ENCODE measurements around the gene C9orf72.
A peak's percentile ranks its signal among the peaks of the same experiment; 100 is the strongest.

C9orf72 gene

GRCh38 chr9:27573634-27574590 is 631 bp upstream of the C9orf72 start:
- DNase-seq = peak; percentile 98

DNA sequence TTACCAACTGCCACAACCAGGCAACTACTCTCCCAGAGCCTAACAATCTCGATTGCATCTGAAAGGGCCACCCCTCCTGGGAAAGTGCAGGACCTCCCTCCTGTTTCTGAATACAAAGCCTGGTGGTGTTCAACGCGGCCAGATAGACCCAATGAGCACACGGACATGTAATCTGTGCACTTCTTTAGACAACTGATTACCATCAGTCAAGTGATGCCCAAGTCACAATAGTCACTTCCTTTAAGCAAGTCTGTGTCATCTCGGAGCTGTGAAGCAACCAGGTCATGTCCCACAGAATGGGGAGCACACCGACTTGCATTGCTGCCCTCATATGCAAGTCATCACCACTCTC is 739 bp downstream of the C9orf72 start:
- peak; percentile 83 for DNase-seq

GRCh38 chr9:27572061-27572460 is 1.2 kb downstream of the C9orf72 start:
- DNase-seq = no peak

- no peak for DNase-seq
Observed at GRCh38 chr9:27571011-27571410, 2.3 kb downstream of the C9orf72 start.

- no peak for DNase-seq
Observed at GRCh38 chr9:27569406-27569805, 3.9 kb downstream of the C9orf72 start.

- DNase-seq = no peak
Observed at GRCh38 chr9:27566118-27566517, 7.2 kb downstream of the C9orf72 start.

- no peak for DNase-seq
Observed at GRCh38 chr9:27565696-27566095, 7.6 kb downstream of the C9orf72 start.

DNA sequence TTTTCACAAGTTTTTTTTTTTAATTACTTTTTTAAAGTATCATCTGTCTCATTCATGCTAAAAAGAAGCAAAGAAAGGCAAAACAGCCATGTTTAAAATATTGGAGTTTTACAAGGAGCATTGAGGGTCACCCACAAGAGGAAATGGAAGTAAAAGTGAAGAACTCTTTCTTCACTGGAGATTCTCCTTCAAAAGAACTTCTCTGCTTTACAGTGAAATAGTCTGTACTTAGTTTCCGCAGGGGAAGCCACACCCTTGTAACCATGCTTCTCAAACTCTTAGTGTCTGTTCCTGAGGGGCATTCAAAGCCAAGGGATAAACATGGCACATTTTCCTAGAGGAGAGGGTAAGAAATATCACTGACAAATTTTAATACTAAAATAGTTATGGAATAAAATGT is 8.6 kb downstream of the C9orf72 start:
- no peak for DNase-seq

GRCh38 chr9:27563738-27564430 is 9.4 kb downstream of the C9orf72 start:
- DNase-seq = no peak

- DNase-seq = peak; percentile 36
Observed at GRCh38 chr9:27561685-27562084, 11.6 kb downstream of the C9orf72 start.

DNA sequence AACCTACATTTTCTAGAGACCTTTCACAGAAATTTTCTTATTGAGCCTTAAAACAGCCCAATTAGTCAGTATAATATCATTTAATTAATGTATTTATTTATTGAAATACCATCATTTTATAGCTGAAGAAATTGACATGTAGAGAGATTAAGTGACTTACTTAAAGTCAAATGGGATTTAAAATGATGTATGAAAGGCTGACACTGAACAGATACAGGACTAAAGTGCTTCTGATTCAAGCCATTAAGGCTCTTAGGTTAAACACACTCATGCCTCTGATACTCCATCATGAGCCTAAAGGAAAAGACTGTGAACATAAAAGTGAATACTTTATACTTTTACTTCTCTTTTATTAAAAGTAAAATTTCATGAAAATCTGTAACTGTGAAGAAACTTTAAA is 12.8 kb downstream of the C9orf72 start:
- no peak for DNase-seq

GRCh38 chr9:27558307-27558706 is 15.0 kb downstream of the C9orf72 start:
- no peak for DNase-seq

DNA sequence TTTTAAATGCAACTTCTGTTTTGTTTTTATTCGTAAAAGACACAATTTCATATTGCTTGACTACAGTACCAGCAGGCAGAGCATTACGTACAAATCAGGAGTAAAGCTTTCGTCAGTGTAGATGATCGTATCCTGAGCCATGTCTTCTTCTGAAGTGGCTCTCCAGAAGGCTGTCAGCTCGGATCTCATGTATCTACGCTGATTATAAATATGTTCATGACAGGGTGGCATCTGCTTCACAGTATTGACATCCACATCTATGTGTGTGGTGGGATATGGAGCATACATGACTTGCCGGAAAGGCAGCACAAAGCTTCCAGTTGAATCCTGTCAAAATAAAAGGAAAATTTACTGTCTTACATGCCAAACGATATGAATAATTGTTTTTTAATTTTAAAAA is 16.8 kb downstream of the C9orf72 start:
- no peak for DNase-seq

GRCh38 chr9:27554712-27555111 is 18.6 kb downstream of the C9orf72 start:
- no peak for DNase-seq

DNA sequence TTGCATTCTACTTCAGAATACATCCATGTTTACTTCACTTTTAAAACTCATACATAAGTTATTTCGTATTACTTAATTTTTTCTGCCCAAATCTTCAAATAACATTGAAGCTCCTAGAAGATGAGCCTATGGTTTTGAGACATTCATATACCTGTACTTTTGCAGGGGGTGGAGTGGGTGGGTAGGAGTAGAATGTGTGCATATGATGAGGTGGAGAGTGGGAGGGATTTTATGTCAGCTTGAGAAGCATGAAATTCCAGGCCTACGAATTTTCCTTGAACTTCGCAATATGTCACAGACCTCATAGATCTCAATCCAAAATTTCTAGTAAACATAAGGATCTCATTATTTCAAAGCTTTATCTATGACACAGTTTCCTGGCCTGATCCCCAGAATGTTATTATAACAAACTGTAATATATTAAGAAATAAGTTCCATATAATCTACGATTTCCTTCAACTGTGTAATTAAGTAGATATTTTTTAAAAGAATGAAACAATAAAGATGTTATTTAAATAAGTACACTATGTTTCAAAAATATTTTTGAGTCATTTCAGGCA is 24.0 kb downstream of the C9orf72 start:
- DNase-seq = no peak

GRCh38 chr9:27548055-27548741 is 25.1 kb downstream of the C9orf72 start:
- peak; percentile 22 for DNase-seq

DNA sequence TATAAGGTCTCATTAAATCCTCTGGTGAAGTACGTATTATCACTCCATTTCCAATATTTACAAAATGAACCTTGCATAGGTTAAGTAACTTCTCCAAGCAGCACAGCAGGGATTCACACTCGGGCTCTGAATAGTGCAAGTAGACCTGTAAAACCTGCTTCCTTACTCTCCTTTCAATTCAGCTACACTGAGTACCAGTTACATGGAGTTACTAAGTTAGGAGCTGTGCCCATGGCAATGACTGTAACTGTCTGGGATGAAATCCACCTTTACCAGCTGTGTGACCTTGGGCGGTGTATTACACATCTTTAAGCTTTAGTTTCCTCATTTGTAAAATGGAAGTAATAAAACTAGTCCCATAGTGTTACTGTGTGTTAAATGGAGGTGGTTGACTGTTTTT is 27.8 kb downstream of the C9orf72 start:
- DNase-seq = no peak

- DNase-seq = no peak
Observed at GRCh38 chr9:27542508-27542907, 30.8 kb downstream of the C9orf72 start.

DNA sequence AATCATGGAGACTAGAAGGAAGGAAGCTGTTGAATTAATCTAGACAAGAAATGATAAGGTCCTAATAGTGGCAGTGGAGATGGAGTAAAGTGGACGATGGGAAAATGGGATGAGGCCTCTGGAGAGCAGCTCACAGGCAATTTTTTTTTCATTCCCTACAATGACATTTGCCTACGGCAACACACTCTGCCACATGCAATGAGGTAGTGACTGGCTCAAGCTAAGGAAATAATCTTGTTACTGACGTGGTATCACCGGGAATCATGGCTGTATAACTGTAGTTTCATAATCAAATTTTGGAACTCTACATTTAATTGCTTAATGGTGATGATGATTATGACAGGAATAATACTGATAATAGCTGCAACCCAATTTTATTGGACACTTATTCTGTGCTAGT is 31.5 kb downstream of the C9orf72 start:
- no peak for DNase-seq

GRCh38 chr9:27540502-27540901 is 32.8 kb downstream of the C9orf72 start:
- no peak for DNase-seq

GRCh38 chr9:27539479-27540441 is 33.5 kb downstream of the C9orf72 start:
- no peak for DNase-seq

GRCh38 chr9:27538647-27539046 is 34.6 kb downstream of the C9orf72 start:
- DNase-seq = no peak

Data from activated CD4-positive, alpha-beta T cell treated with anti-CD3 and anti-CD28 coated beads, Interleukin-10, Interleukin-2, amounts not matched to agents 100 ng/mL and 50 ng/mL, durations not matched to agents 16 hours and 8 hours (primary cell).